Activated CD4-positive, alpha-beta memory T cell treated with anti-CD3 and anti-CD28 coated beads for 36 hours (primary cell): ENCODE measurements around the gene S100A10. TPM values are rescaled to one million over a fixed set of nuclear protein-coding genes. Genes with fewer than 3 reads are reported as not detected.
A peak's percentile ranks its signal among the peaks of the same experiment; 100 is the strongest.

Source experiments
- CTCF ChIA-PET: fragments of 350-600 bp; sonication (Branson Sonifier 250); formaldehyde crosslinking; loops from one replicate; lab custom pipeline; 2021; ENCODE audit warnings: antibody characterized with exemption, inconsistent platforms; lab: Charles Lee
- POLR2A ChIA-PET: fragments of 350-600 bp; sonication (Branson Sonifier 250); formaldehyde crosslinking; loops from one replicate; lab custom pipeline; 2021; ENCODE audit warnings: antibody characterized with exemption; lab: Charles Lee
- DNase-seq: peaks from one replicate; pipeline ENCODE4 v3.0.0-alpha.2; 2020
- H3K27ac Mint-ChIP-seq: one replicate; pipeline ENCODE4 v1.8.0; 2021; ENCODE audit warnings: mixed read lengths
- H3K27me3 Mint-ChIP-seq: one replicate; pipeline ENCODE4 v1.8.0; 2021; ENCODE audit warnings: mixed read lengths
- H3K36me3 Mint-ChIP-seq: one replicate; pipeline ENCODE4 v1.8.0; 2021; ENCODE audit warnings: mixed read lengths
- H3K4me1 Mint-ChIP-seq: one replicate; pipeline ENCODE4 v1.8.0; 2021; ENCODE audit warnings: low read depth, mixed read lengths
- H3K4me3 Mint-ChIP-seq: one replicate; pipeline ENCODE4 v1.8.0; 2021; ENCODE audit warnings: mild to moderate bottlenecking, mixed read lengths
- H3K9me3 Mint-ChIP-seq: one replicate; pipeline ENCODE4 v1.8.0; 2021; ENCODE audit warnings: mixed read lengths
- intact Hi-C: fragments of 100-400 bp; cut with micrococcal nuclease; formaldehyde crosslinking; loops from one replicate; pipeline ENCODE4 v1.15.1; 2023
- total RNA-seq, 2 experiments: library from RNA; stranded (reverse); gene quantifications; one replicate each; pipeline ENCODE4 v1.2.3, GENCODE V29; 2021

The S100A10 gene
- total RNA-seq, 2 experiments from 2014 or later = 257 to 270 TPM

- intact Hi-C loops = loop anchor here (1.0 to 5.0 kb wide), 4 partner anchors 33 to 67 kb away; no protein-coding TSS in a partner anchor
- ChIA-PET POLR2A (interaction anchor here (0.9 kb wide), 1 partner anchor 34 kb away, joined by 3 read pairs; no protein-coding TSS in a partner anchor), CTCF (interaction anchor here (0.6 to 14.5 kb wide), 29 partner anchors 9 to 555 kb away, joined by 3 to 377 read pairs (median 5); partner anchors contain the start of genes S100A10, S100A11 and THEM4)
- H3K36me3 Mint-ChIP-seq = no peaks in the 10 kb centered on the region
- H3K27me3 Mint-ChIP-seq = no peaks in the 10 kb centered on the region
- H3K9me3 Mint-ChIP-seq = no peaks in the 10 kb centered on the region
- no peak overlapping the region for H3K4me3 Mint-ChIP-seq
- DNase-seq = peak; percentile 58
- peaks cover 2% of the 10 kb centered on the region for H3K4me1 Mint-ChIP-seq
- H3K27ac Mint-ChIP-seq = no peak overlapping the region
Observed at GRCh38 chr1:151934048-151934493, 59.6 kb downstream of the S100A10 start.

Other genes starting within 250 kb of the S100A10 start
- gene MRPL9, start 230.4 kb downstream of the S100A10 start, total RNA-seq = 100 to 1,000 TPM; 135 to 154 TPM
- 10 to 100 TPM; 30.6 to 32.4 TPM for gene TDRKH, start 203.4 kb downstream of the S100A10 start, total RNA-seq
- gene LINGO4, start 188.4 kb downstream of the S100A10 start, total RNA-seq = under 1 TPM; 0.33 to 0.39 TPM
- gene RORC, start 162.1 kb downstream of the S100A10 start, total RNA-seq = 10 to 100 TPM in 1 of 2 experiments, 1 to 10 TPM in 1; 9.9 to 10.9 TPM
- gene C2CD4D, start 154.0 kb downstream of the S100A10 start, total RNA-seq = 1 to 10 TPM; 3.3 to 3.9 TPM
- gene THEM5, start 140.1 kb downstream of the S100A10 start, total RNA-seq = not detected
- 10 to 100 TPM; 19.6 to 24.9 TPM for gene THEM4, start 84.3 kb downstream of the S100A10 start, total RNA-seq
- gene S100A11, start 43.1 kb upstream of the S100A10 start, total RNA-seq = 100 to 1,000 TPM; 460 to 477 TPM
- not detected for gene TCHHL1, start 95.2 kb upstream of the S100A10 start, total RNA-seq
- not detected for gene TCHH, start 121.6 kb upstream of the S100A10 start, total RNA-seq
- gene RPTN, start 165.4 kb upstream of the S100A10 start, total RNA-seq = not detected
- not detected for gene HRNR, start 230.3 kb upstream of the S100A10 start, total RNA-seq